Measurements from ENCODE around the gene MYH11. TPM values are rescaled to one million over a fixed set of nuclear protein-coding genes. Genes with fewer than 3 reads are reported as not detected.

MYH11 gene
- polyA plus RNA-seq, 1 donor from 2014 or later = not detected

DNA sequence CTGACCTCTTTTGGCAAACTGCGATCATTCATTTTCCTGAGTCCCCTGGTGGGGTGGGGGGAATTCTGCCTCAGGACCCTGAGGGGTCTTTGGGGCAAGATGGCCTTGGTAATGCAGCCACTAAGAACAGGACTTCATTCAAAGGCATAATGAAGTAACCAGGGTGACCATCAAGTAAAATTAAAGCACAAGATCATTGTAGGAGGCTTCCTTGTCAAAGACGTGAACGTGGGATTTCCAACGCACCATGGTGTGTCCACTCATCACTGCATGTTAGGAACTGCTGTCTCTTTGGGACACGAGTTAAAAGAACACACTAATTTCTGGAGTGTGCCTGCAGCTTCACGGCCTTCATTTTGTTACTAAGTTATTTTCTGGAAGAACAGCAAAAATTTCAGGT lies 155.5 kb downstream of the MYH11 start:
- Histone ChIP-seq H3K4me2 (ENCODE audit: low read length) (no peak overlapping the region), H2AFZ (ENCODE audit: low read depth, low read length) (no peak overlapping the region), H3K9ac (ENCODE audit: low read length) (no peak overlapping the region), H3F3A (ENCODE audit: insufficient read depth, low read length, poor library complexity, severe bottlenecking) (no peaks in the 10 kb centered on the region), H3K79me2 (replicated peaks; ENCODE audit: insufficient read depth, low read length) (no peaks in the 10 kb centered on the region), H3K27ac (ENCODE audit: low read length) (no peak overlapping the region), H3K4me3 (ENCODE audit: low read length) (no peak overlapping the region), H4K20me1 (ENCODE audit: insufficient read depth) (no peaks in the 10 kb centered on the region), H3K27me3 (ENCODE audit: insufficient read depth, low read depth, low read length) (no peaks in the 10 kb centered on the region), H3K36me3 (ENCODE audit: insufficient read depth, low read length) (no peaks in the 10 kb centered on the region), H3K9me2 (ENCODE audit: insufficient read depth, low read length) (no peaks in the 10 kb centered on the region), H3K9me3 (ENCODE audit: low read length) (no peaks in the 10 kb centered on the region)
- TF ChIP-seq, protein P1, sequence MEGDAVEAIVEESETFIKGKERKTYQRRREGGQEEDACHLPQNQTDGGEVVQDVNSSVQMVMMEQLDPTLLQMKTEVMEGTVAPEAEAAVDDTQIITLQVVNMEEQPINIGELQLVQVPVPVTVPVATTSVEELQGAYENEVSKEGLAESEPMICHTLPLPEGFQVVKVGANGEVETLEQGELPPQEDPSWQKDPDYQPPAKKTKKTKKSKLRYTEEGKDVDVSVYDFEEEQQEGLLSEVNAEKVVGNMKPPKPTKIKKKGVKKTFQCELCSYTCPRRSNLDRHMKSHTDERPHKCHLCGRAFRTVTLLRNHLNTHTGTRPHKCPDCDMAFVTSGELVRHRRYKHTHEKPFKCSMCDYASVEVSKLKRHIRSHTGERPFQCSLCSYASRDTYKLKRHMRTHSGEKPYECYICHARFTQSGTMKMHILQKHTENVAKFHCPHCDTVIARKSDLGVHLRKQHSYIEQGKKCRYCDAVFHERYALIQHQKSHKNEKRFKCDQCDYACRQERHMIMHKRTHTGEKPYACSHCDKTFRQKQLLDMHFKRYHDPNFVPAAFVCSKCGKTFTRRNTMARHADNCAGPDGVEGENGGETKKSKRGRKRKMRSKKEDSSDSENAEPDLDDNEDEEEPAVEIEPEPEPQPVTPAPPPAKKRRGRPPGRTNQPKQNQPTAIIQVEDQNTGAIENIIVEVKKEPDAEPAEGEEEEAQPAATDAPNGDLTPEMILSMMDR (IDR thresholded peaks at IDR 0.05; ENCODE audit: poor library complexity, severe bottlenecking) = no peak
- no peak for TF ChIP-seq RAD21 (conservative IDR thresholded peaks at IDR 0.05)
- no peak for TF ChIP-seq MXI1 (conservative IDR thresholded peaks at IDR 0.05; ENCODE audit: poor library complexity, severe bottlenecking)
- TF ChIP-seq EP300 (conservative IDR thresholded peaks at IDR 0.05; ENCODE audit: poor library complexity, severe bottlenecking) = no peak
- no peak for TF ChIP-seq EZH2 (IDR thresholded peaks at IDR 0.05; ENCODE audit: borderline replicate concordance, insufficient read depth, low read length, poor library complexity, severe bottlenecking)
- no peak for TF ChIP-seq POLR2AphosphoS5 (IDR thresholded peaks at IDR 0.05)

DNA sequence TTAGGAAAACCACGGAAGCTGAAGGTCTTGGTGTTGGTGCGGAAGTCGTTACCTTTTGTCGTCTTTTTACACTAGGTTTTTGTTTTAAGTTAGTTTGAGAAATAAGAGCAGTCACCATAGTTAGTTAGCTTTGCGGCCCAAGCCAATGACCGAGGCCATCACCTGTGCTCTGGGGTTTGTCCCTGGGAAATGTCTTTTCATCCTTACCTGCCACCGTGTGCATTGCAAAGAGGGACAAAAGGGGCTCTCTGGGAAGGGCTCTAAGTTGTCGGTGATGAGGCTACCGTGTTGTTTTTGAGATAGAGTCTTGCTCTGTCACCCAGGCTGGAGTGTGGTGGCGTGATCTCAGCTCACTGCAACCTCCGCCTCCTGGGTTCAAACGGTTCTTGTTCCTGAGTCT lies 157.0 kb downstream of the MYH11 start:
- no peak overlapping the region for H3K9ac ChIP-seq (ENCODE audit: low read length)
- no peaks in the 10 kb centered on the region for H4K20me1 ChIP-seq (ENCODE audit: insufficient read depth)

More for the DNA sequence above, 157.0 kb downstream of the MYH11 start:
- Histone ChIP-seq H3K27ac (ENCODE audit: low read length) (no peak overlapping the region), H3K4me3 (ENCODE audit: low read length) (no peak overlapping the region), H3K36me3 (ENCODE audit: insufficient read depth, low read length) (no peaks in the 10 kb centered on the region), H3K9me3 (ENCODE audit: low read length) (no peaks in the 10 kb centered on the region), H3K9me2 (ENCODE audit: insufficient read depth, low read length) (no peaks in the 10 kb centered on the region), H2AFZ (ENCODE audit: low read depth, low read length) (no peak overlapping the region), H3K4me2 (ENCODE audit: low read length) (no peak overlapping the region), H3F3A (ENCODE audit: insufficient read depth, low read length, poor library complexity, severe bottlenecking) (no peaks in the 10 kb centered on the region), H3K27me3 (ENCODE audit: insufficient read depth, low read depth, low read length) (no peaks in the 10 kb centered on the region), H3K79me2 (replicated peaks; ENCODE audit: insufficient read depth, low read length) (no peaks in the 10 kb centered on the region)
- TF ChIP-seq, protein P2, sequence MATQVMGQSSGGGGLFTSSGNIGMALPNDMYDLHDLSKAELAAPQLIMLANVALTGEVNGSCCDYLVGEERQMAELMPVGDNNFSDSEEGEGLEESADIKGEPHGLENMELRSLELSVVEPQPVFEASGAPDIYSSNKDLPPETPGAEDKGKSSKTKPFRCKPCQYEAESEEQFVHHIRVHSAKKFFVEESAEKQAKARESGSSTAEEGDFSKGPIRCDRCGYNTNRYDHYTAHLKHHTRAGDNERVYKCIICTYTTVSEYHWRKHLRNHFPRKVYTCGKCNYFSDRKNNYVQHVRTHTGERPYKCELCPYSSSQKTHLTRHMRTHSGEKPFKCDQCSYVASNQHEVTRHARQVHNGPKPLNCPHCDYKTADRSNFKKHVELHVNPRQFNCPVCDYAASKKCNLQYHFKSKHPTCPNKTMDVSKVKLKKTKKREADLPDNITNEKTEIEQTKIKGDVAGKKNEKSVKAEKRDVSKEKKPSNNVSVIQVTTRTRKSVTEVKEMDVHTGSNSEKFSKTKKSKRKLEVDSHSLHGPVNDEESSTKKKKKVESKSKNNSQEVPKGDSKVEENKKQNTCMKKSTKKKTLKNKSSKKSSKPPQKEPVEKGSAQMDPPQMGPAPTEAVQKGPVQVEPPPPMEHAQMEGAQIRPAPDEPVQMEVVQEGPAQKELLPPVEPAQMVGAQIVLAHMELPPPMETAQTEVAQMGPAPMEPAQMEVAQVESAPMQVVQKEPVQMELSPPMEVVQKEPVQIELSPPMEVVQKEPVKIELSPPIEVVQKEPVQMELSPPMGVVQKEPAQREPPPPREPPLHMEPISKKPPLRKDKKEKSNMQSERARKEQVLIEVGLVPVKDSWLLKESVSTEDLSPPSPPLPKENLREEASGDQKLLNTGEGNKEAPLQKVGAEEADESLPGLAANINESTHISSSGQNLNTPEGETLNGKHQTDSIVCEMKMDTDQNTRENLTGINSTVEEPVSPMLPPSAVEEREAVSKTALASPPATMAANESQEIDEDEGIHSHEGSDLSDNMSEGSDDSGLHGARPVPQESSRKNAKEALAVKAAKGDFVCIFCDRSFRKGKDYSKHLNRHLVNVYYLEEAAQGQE (IDR thresholded peaks at IDR 0.05; ENCODE audit: borderline replicate concordance) = no peak
- TF ChIP-seq POLR2AphosphoS5 (IDR thresholded peaks at IDR 0.05) (no peak), RAD21 (conservative IDR thresholded peaks at IDR 0.05) (no peak), SMC3 (conservative IDR thresholded peaks at IDR 0.05; ENCODE audit: poor library complexity) (no peak), EP300 (conservative IDR thresholded peaks at IDR 0.05; ENCODE audit: poor library complexity, severe bottlenecking) (no peak), TAF1 (IDR thresholded peaks at IDR 0.05; ENCODE audit: low read depth) (no peak), MXI1 (conservative IDR thresholded peaks at IDR 0.05; ENCODE audit: poor library complexity, severe bottlenecking) (no peak), EZH2 (IDR thresholded peaks at IDR 0.05; ENCODE audit: borderline replicate concordance, insufficient read depth, low read length, poor library complexity, severe bottlenecking) (no peak)
- TF ChIP-seq, protein P1 (IDR thresholded peaks at IDR 0.05; ENCODE audit: poor library complexity, severe bottlenecking) = no peak

All from neural cell (in vitro differentiated cells).